ENCODE data around the gene TMEM161B.
"Not testable (repeated sequence)": the region's sequence is repeated elsewhere in the genome, so short reads cannot be mapped to it uniquely, and the experiment has no call there.

The TMEM161B gene

GRCh38 chr5:88268385-88269184, at the start of gene TMEM161B:
TSS of gene TMEM161B (minus strand) at chr5:88268845. CDS start at chr5:88268723, 122 bp downstream.
- DNase-seq = peak; percentile 94

GRCh38 chr5:88304356-88304755, 35.7 kb upstream of the TMEM161B start:
- DNase-seq = no peak

GRCh38 chr5:88298425-88298824, 29.8 kb upstream of the TMEM161B start:
- DNase-seq = no peak

GRCh38 chr5:88290801-88291200, 22.2 kb upstream of the TMEM161B start:
- DNase-seq = no peak

GRCh38 chr5:88288528-88289197, 20.0 kb upstream of the TMEM161B start:
- no peak for DNase-seq

- no peak for DNase-seq
Observed at GRCh38 chr5:88287846-88288527, 19.3 kb upstream of the TMEM161B start.

- DNase-seq = no peak
Observed at GRCh38 chr5:88287302-88287701, 18.7 kb upstream of the TMEM161B start.

GRCh38 chr5:88283690-88284089, 15.0 kb upstream of the TMEM161B start:
- DNase-seq = no peak

- no peak for DNase-seq
Observed at GRCh38 chr5:88281322-88281721, 12.7 kb upstream of the TMEM161B start.

GRCh38 chr5:88279584-88279983, 10.9 kb upstream of the TMEM161B start:
- DNase-seq = no peak

GRCh38 chr5:88276378-88276777, 7.7 kb upstream of the TMEM161B start:
- no peak for DNase-seq

- no peak for DNase-seq
Observed at GRCh38 chr5:88275581-88275980, 6.9 kb upstream of the TMEM161B start.

- DNase-seq = no peak
Observed at GRCh38 chr5:88269222-88269771, 652 bp upstream of the TMEM161B start.

GRCh38 chr5:88264565-88264964, 4.1 kb downstream of the TMEM161B start:
- not testable (repeated sequence) for DNase-seq

- DNase-seq = no peak
Observed at GRCh38 chr5:88263349-88263748, 5.3 kb downstream of the TMEM161B start.

- no peak for DNase-seq
Observed at GRCh38 chr5:88262116-88262515, 6.5 kb downstream of the TMEM161B start.

- DNase-seq = no peak
Observed at GRCh38 chr5:88258636-88259035, 10.0 kb downstream of the TMEM161B start.

- DNase-seq = no peak
Observed at GRCh38 chr5:88256872-88257271, 11.8 kb downstream of the TMEM161B start.

- no peak for DNase-seq
Observed at GRCh38 chr5:88256037-88256436, 12.6 kb downstream of the TMEM161B start.

GRCh38 chr5:88254320-88254719, 14.3 kb downstream of the TMEM161B start:
- DNase-seq = no peak

GRCh38 chr5:88251048-88251711, 17.5 kb downstream of the TMEM161B start:
- peak; percentile 11 for DNase-seq

GRCh38 chr5:88250010-88250409, 18.6 kb downstream of the TMEM161B start:
- DNase-seq = no peak
